Fibroblast of mammary gland (primary cell): ENCODE measurements around the gene LRRC8A.

Source experiments
- DNase-seq: peaks from one replicate; pipeline ENCODE4 v3.0.0-alpha.2; 2010; ENCODE audit warnings: low read depth
- H3K4me3 ChIP-seq: 2 replicates; pipeline ENCODE4 v1.5.1; 2011; ENCODE audit warnings: low read depth, mild to moderate bottlenecking, low read length, moderate library complexity; ENCODE audit not compliant: control insufficient read depth
- TF ChIP-seq, protein P1 (sequence below): conservative IDR thresholded peaks from 2 replicates; pipeline ENCODE4 v1.5.1; 2011; ENCODE audit warnings: low read depth, low read length, inconsistent platforms; ENCODE audit not compliant: control insufficient read depth, insufficient read depth

LRRC8A gene

DNA sequence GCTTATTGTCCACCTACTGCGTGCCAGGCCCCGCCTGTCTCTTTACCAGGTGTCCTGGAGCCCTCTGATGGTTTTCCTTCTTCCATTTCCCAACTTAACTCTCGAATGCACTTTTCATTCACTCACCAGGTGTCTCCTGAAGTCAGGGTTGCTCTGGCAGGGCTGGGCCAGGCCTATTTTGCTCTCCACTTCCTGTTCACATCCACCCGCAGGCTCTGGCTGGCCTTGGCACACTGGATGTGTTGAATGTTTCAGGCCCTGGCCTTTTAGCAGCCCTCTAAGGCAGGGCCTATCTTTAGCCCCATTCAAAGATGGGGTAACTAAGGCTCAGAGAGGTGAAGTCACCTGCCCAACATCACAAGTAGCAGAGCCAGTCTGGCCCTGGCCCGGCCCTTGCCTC lies 16.4 kb downstream of the LRRC8A start:
- no peak overlapping the region for H3K4me3 ChIP-seq
- DNase-seq, result no peak
- TF ChIP-seq, protein P1, sequence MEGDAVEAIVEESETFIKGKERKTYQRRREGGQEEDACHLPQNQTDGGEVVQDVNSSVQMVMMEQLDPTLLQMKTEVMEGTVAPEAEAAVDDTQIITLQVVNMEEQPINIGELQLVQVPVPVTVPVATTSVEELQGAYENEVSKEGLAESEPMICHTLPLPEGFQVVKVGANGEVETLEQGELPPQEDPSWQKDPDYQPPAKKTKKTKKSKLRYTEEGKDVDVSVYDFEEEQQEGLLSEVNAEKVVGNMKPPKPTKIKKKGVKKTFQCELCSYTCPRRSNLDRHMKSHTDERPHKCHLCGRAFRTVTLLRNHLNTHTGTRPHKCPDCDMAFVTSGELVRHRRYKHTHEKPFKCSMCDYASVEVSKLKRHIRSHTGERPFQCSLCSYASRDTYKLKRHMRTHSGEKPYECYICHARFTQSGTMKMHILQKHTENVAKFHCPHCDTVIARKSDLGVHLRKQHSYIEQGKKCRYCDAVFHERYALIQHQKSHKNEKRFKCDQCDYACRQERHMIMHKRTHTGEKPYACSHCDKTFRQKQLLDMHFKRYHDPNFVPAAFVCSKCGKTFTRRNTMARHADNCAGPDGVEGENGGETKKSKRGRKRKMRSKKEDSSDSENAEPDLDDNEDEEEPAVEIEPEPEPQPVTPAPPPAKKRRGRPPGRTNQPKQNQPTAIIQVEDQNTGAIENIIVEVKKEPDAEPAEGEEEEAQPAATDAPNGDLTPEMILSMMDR, result no peak

DNA sequence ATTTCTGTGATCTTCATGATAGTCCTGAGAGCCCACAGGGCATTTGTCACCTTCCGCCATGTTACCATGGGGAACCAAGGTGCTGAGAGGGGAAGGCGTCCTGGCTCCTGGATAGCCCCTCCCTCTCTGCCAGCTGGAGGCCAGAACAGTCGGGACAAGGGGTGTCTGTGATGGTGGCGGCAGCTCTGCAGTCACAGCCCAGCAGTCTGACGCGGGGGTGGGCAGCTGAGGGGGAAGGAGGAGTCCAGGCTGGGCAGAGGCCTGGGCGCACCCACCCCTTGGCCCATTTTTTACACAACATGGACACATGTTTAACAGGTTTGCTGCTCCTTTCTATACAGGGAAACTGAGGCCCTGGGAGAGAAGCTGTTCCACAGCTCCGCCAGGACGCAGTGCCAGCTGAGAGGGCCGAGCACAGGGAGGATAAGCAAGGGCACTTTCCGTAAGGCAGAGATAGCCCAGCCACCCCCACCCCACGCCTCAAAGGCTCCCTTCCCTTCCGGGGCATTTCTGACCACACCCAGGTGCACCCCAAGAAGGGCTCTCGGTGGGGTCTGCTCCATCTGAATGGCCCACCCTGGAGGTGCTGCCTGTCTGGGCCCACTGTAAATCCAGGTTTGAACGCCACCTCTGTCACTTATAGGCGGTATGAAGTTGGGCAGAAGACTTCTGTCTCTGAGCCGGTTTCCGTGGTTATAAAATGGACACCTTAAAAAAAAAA lies 17.1 kb downstream of the LRRC8A start:
- no peak for DNase-seq
- no peak overlapping the region for H3K4me3 ChIP-seq
- TF ChIP-seq, protein P1, result no peak

DNA sequence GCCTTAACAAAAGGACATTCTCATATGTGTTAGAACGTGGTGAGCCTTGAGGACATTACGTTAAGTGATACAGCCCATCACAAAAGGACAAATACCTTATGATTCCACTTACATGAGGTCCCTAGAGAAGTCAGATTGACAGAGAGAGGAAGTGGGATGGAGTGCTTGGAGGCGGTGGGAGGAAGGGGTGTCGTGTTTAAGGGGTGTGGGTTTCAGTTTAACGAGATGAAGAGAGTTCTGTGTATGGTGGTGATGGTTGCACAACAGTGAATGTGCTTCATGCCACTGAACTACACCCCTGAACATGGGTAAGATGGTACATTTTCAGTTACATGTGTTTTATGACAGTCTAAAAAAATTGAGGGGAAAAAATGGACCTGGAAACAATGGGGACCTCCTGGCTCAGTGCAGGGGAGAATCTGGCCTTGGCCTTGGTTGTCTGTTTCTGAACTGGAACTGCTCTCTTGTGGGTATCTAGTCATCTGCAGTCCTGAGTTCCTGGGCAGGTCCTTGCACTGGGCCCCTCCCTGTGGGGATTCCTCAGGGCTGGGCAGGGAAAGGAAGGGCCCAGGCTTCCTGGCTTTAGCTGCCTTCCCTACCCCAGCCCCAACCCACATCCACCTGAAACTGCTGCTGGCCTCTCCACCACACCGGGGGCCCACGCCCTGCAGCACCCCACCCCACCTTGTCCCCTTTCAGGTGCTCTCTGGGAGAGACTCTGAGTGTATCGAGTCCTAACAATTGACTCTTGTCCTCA lies 17.8 kb downstream of the LRRC8A start:
- TF ChIP-seq, protein P1, result no peak
- DNase-seq, result no peak
- no peak overlapping the region for H3K4me3 ChIP-seq

DNA sequence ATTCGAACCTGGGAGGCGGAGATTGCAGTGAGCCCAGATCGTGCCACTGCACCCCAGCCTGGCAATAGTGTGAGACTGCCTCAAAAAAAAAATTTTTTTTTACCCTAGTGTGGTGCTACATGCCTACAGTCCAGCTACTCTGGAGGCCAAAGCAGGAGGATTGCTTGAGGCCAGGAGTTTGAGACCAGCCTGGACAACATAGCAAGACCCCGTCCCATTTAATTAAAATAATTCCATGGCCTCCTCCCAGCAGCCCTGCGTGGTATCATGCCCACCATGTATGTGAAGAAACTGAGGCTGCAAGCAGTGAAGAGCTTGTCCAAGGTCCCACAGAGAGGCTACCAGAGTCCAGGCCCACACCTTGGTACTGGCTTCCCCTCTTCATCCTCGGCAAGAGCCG lies 19.4 kb downstream of the LRRC8A start:
- TF ChIP-seq, protein P1, result no peak
- DNase-seq, result no peak
- no peak overlapping the region for H3K4me3 ChIP-seq

DNA sequence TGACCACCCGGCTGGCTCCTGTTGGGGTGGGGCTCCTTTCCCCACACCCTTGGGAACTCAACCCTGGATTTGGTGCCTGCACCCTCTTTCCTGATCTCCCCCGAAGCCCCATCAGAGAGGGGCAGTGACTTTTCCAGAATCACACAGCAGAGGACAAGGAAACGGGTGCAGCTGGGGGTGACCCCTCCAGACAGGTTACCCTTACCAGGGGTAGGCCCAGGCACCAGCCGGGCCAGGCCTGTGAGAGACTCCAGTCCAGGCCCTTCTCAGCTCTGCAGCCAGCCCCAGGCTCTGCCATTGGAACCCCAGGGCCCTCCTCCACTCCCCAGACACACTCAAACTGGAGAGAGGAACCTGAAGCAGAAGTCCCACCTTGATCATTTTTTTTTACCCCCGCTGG lies 19.9 kb downstream of the LRRC8A start:
- no peak overlapping the region for H3K4me3 ChIP-seq
- TF ChIP-seq, protein P1, result no peak

DNA sequence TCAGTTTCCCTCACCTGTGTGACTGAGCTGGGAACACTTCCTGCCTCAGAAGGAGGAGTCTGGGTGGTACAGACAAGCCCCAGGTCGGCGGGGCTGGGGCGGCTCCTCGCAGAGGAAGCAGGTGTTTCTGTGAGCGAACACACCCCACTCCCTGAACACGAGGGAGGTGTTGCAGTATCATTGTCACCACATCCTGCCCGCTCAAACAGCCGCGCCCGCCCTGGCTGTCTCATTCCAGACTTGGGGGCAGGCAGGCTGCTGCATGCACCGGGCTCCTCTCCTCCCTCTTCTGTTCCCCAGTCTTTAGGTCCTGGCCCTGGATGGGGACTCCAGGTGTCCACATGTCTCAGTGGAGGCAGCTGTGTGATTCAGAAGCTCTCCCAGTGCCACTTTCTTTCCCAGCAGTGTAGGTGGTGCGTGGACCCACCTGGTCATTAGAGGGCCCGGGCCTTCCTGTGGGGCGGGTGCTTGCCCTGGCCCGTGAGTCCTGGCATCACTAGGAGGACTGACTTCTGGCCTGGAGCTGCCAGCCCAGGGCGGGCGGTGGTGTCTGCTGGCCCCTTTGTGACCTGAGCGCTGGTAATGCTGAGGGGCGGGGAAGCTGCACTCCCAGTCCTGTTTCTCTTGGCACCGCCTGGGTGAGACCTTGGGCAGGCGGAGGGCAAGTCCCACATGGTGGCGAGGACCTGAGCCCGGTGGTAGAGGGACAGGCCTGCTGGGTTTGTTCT lies 20.6 kb downstream of the LRRC8A start:
- TF ChIP-seq, protein P1, result no peak
- DNase-seq, result no peak
- no peak overlapping the region for H3K4me3 ChIP-seq

More for the DNA sequence above, 19.9 kb downstream of the LRRC8A start:
- no peak for DNase-seq
